H1 (cell line): Measurements from ENCODE around the gene EGFR. TPM values are rescaled to one million over a fixed set of nuclear protein-coding genes. Genes with fewer than 3 reads are reported as not detected.

Experiments used
- CTCF ChIA-PET: fragments of 300-600 bp; sonication (Branson Sonifier 250); formaldehyde crosslinking; loops from one replicate; lab custom pipeline; 2021; ENCODE audit not compliant: partially characterized antibody; lab: Charles Lee
- POLR2A ChIA-PET: fragments of 300-600 bp; sonication (Branson Sonifier 250); formaldehyde crosslinking; loops from one replicate; lab custom pipeline; 2021; ENCODE audit warnings: inconsistent platforms; ENCODE audit not compliant: partially characterized antibody; lab: Charles Lee
- DNase-seq, 2 experiments: peaks; one replicate each; pipeline versions ENCODE4 v3.0.0 to v3.0.0-alpha.2; 2010 to 2022; ENCODE audit warnings: low spot score in 2 of 2, low read depth in 1 of 2, mixed read lengths in 1 of 2
- FAIRE-seq: peaks from 2 replicates; lab custom pipeline; 2011; peaks lifted over from hg19 to GRCh38; lab: Jason Lieb, UNC
- H2AFZ ChIP-seq: 2 replicates; pipeline ENCODE4 v1.8.1; 2012; ENCODE audit warnings: low read length, inconsistent platforms
- H2AK5ac ChIP-seq: 2 replicates; pipeline ENCODE4 v1.6.1; 2013; ENCODE audit warnings: low read depth, low read length
- H2BK120ac ChIP-seq: replicated peaks from 2 replicates; pipeline ENCODE3; 2013; ENCODE audit warnings: low read depth, low read length, inconsistent platforms
- H2BK12ac ChIP-seq: 2 replicates; pipeline ENCODE4 v1.6.1; 2013; ENCODE audit warnings: low read depth, low read length
- H2BK15ac ChIP-seq: 2 replicates; pipeline ENCODE4 v1.6.1; 2013; ENCODE audit warnings: low read length
- H2BK20ac ChIP-seq: 2 replicates; pipeline ENCODE4 v1.6.1; 2013; ENCODE audit warnings: low read length
- H2BK5ac ChIP-seq: 2 replicates; pipeline ENCODE4 v1.6.1; 2013; ENCODE audit warnings: low read depth, low read length
- H3K14ac ChIP-seq: 2 replicates; pipeline ENCODE4 v1.6.1; 2013; ENCODE audit warnings: inconsistent platforms; ENCODE audit not compliant: insufficient read length
- H3K18ac ChIP-seq: 2 replicates; pipeline ENCODE4 v1.6.1; 2013; ENCODE audit warnings: low read length; ENCODE audit errors: extremely low read depth
- H3K23ac ChIP-seq: 2 replicates; pipeline ENCODE4 v1.6.1; 2013; ENCODE audit warnings: inconsistent platforms; ENCODE audit not compliant: insufficient read length
- H3K23me2 ChIP-seq: 2 replicates; pipeline ENCODE4 v1.6.1; 2013; ENCODE audit warnings: low read depth, low read length
- H3K27ac ChIP-seq: 2 replicates; pipeline ENCODE4 v1.6.1; 2011; ENCODE audit warnings: low read depth, low read length, inconsistent platforms
- H3K27me3 ChIP-seq, 4 experiments: replicated peaks in 1 of 4; 1 replicate in 1 of 4; 2 replicates in 3 of 4; pipeline versions ENCODE4 v1.6.1 to v1.8.1; 2011 to 2013; ENCODE audit warnings: low read length in 3 of 4, mild to moderate bottlenecking in 3 of 4, inconsistent platforms in 2 of 4, mixed read lengths in 2 of 4, moderate library complexity in 1 of 4; ENCODE audit not compliant: control insufficient read depth in 3 of 4, insufficient read depth in 3 of 4; ENCODE audit errors: extremely low read depth in 1 of 4
- H3K36me3 ChIP-seq, 4 experiments: 2 replicates each; pipeline versions ENCODE4 v1.6.1 to v1.8.1; 2011 to 2013; ENCODE audit warnings: mild to moderate bottlenecking in 4 of 4, low read length in 3 of 4, moderate library complexity in 2 of 4, control low read depth in 1 of 4, inconsistent platforms in 1 of 4; ENCODE audit not compliant: insufficient read depth in 4 of 4, control insufficient read depth in 2 of 4
- H3K4ac ChIP-seq: replicated peaks from 2 replicates; pipeline ENCODE3; 2013; ENCODE audit warnings: low read length, low read depth, mixed read lengths, inconsistent platforms; ENCODE audit not compliant: insufficient read length
- H3K4me1 ChIP-seq, 4 experiments: replicated peaks in 1 of 4; 1 replicate in 1 of 4; 2 replicates in 3 of 4; pipeline versions ENCODE4 v1.6.1 to v1.8.1; 2011 to 2013; ENCODE audit warnings: low read length in 3 of 4, inconsistent platforms in 2 of 4, mixed read lengths in 1 of 4; ENCODE audit not compliant: insufficient read depth in 4 of 4, control insufficient read depth in 3 of 4
- H3K4me2 ChIP-seq, 2 experiments: 2 replicates each; pipeline versions ENCODE4 v1.6.1 to v1.8.1; 2011 to 2013; ENCODE audit warnings: low read depth in 2 of 2, low read length in 2 of 2, control low read depth in 1 of 2, inconsistent platforms in 1 of 2, mild to moderate bottlenecking in 1 of 2; ENCODE audit not compliant: insufficient read depth in 1 of 2
- H3K4me3 ChIP-seq, 4 experiments: fragments of 200-600, 300-600 bp in 1 of 4; sonication (generic), shearing (Covaris generic), sonication (Bioruptor Twin) in 1 of 4; 2 replicates each; pipeline versions ENCODE4 v1.5.1 to v1.8.1; 2011 to 2016; ENCODE audit warnings: low read length in 4 of 4, low read depth in 3 of 4, control low read depth in 2 of 4, inconsistent platforms in 2 of 4, mild to moderate bottlenecking in 2 of 4, mixed read lengths in 1 of 4, moderate library complexity in 1 of 4; ENCODE audit not compliant: insufficient read depth in 2 of 4; ENCODE audit errors: extremely low read depth in 1 of 4
- H3K56ac ChIP-seq: replicated peaks from 2 replicates; pipeline ENCODE3; 2013; ENCODE audit warnings: low read depth, mild to moderate bottlenecking, mixed read lengths, low read length, inconsistent platforms; ENCODE audit not compliant: insufficient read length
- H3K79me1 ChIP-seq: 2 replicates; pipeline ENCODE4 v1.6.1; 2013; ENCODE audit warnings: low read depth, low read length, control low read depth
- H3K79me2 ChIP-seq, 2 experiments: 2 replicates each; pipeline versions ENCODE4 v1.6.1 to v1.8.1; 2012 to 2013; ENCODE audit warnings: low read length in 2 of 2, mild to moderate bottlenecking in 2 of 2, inconsistent platforms in 1 of 2; ENCODE audit not compliant: insufficient read depth in 2 of 2, control insufficient read depth in 1 of 2
- H3K9ac ChIP-seq, 4 experiments: replicated peaks in 1 of 4; 1 replicate in 1 of 4; 2 replicates in 3 of 4; pipeline versions ENCODE4 v1.6.1 to v1.8.1; 2011 to 2013; ENCODE audit warnings: low read depth in 3 of 4, low read length in 3 of 4, control low read depth in 2 of 4, mild to moderate bottlenecking in 2 of 4, moderate library complexity in 2 of 4, inconsistent platforms in 1 of 4; ENCODE audit errors: extremely low read depth in 1 of 4
- H3K9me3 ChIP-seq, 2 experiments: 2 replicates each; pipeline versions ENCODE4 v1.6.1 to v1.8.1; 2012 to 2013; ENCODE audit warnings: mild to moderate bottlenecking in 2 of 2, moderate library complexity in 2 of 2, control low read depth in 1 of 2, inconsistent platforms in 1 of 2, low read depth in 1 of 2, low read length in 1 of 2, mixed read lengths in 1 of 2; ENCODE audit not compliant: insufficient read depth in 2 of 2
- H4K20me1 ChIP-seq, 2 experiments: replicated peaks in 1 of 2; 2 replicates each; pipeline versions ENCODE3 to v1.8.1; 2011 to 2013; ENCODE audit warnings: inconsistent platforms in 2 of 2, low read length in 2 of 2, mild to moderate bottlenecking in 1 of 2; ENCODE audit not compliant: insufficient read depth in 2 of 2, control insufficient read depth in 1 of 2
- H4K5ac ChIP-seq: 2 replicates; pipeline ENCODE4 v1.6.1; 2013; ENCODE audit warnings: low read length, low read depth, mixed read lengths, inconsistent platforms; ENCODE audit not compliant: insufficient read length
- H4K8ac ChIP-seq: 2 replicates; pipeline ENCODE4 v1.8.0; 2013; ENCODE audit warnings: mild to moderate bottlenecking, moderate library complexity, low read length, inconsistent platforms; ENCODE audit not compliant: insufficient read depth; ENCODE audit errors: extremely low read depth
- H4K91ac ChIP-seq: replicated peaks from 2 replicates; pipeline ENCODE3; 2013; ENCODE audit warnings: low read length, mixed read lengths, inconsistent platforms; ENCODE audit not compliant: insufficient read length
- CBX5 ChIP-seq: fragments of 300-800, 300-1000 bp; sonication (generic); IDR thresholded peaks from 2 replicates; pipeline ENCODE4 v1.7.1; 2016; ENCODE audit warnings: antibody characterized with exemption, low read length, low read depth
- WGBS, 2 experiments: shearing (Covaris generic) in 1 of 2; methylation state at CpG; one replicate each; pipeline versions ENCODE4 v1.1.6 to v1.1.7; 2013 to 2015; ENCODE audit warnings: low lambda C conversion rate in 2 of 2, mixed read lengths in 2 of 2, inconsistent platforms in 1 of 2, low coverage in 1 of 2, missing lambda C conversion rate in 1 of 2; ENCODE audit not compliant: insufficient replicate concordance in 2 of 2, insufficient coverage in 1 of 2, insufficient read length in 1 of 2; ENCODE audit errors: extremely low coverage in 1 of 2, missing lambda C conversion rate in 1 of 2; 5-methylcytosine and 5-hydroxymethylcytosine counted together
- polyA plus RNA-seq, 7 experiments: library from polyadenylated mRNA; depleted of rRNA in 3 of 7; stranded (reverse) in 5 of 7; unstranded in 2 of 7; fragments of >200 nt in 5 of 7; fragments of 200-250 nt in 2 of 7; gene quantifications; 1 replicate in 5 of 7; 2 replicates in 1 of 7; 4 replicates in 1 of 7; pipeline versions ENCODE4 v1.2.1 to v1.2.3, GENCODE V29; 2011 to 2013; ENCODE audit warnings: missing spikeins in 2 of 7, mixed read lengths in 2 of 7
- total RNA-seq: library from RNA; stranded (reverse); fragmentation: NEBNext Ultra II Directional; extraction: Animal tissue kit (Norgen Biotek cat#: 25700); gene quantifications from 2 replicates; pipeline ENCODE4 v1.2.1, GENCODE V29; 2021

EGFR gene
- total and polyA plus RNA-seq, 2 of the 8 experiments (the other 6 are each of a cell fraction or from before 2014, with no cell fraction given), result 1.9 to 5.8 TPM

GRCh38 chr7:55036950-55037736 lies 18.3 kb downstream of the EGFR start:
- H4K91ac ChIP-seq, result no peak overlapping the region
- H3K79me2 ChIP-seq, result no peaks in the 10 kb centered on the region
- H2BK120ac ChIP-seq, result no peak overlapping the region
- no peak overlapping the region for H2AFZ ChIP-seq
- no peak overlapping the region for H3K18ac ChIP-seq
- POLR2A ChIA-PET, result interaction anchor here (1.0 to 1.4 kb wide), 2 partner anchors 15 to 93 kb away, joined by 3 read pairs; no protein-coding TSS in a partner anchor
- no peak overlapping the region for H3K4me3 ChIP-seq
- H3K4me1 ChIP-seq, result no peaks in the 10 kb centered on the region; a peak in 1 of 7 replicates
- no peak overlapping the region for H4K8ac ChIP-seq
- no peak overlapping the region for H2BK20ac ChIP-seq
- H3K9ac ChIP-seq, result no peak overlapping the region
- H3K14ac ChIP-seq, result no peak overlapping the region
- no peak for FAIRE-seq
- no peak overlapping the region for H3K4me2 ChIP-seq
- no peaks in the 10 kb centered on the region for H3K27me3 ChIP-seq
- CTCF ChIA-PET, result interaction anchor here (0.9 to 1.0 kb wide), 2 partner anchors 12 to 218 kb away, joined by 3 read pairs; no protein-coding TSS in a partner anchor
- H3K23me2 ChIP-seq, result no peaks in the 10 kb centered on the region
- H3K9me3 ChIP-seq, result no peaks in the 10 kb centered on the region
- H3K36me3 ChIP-seq, result no peaks in the 10 kb centered on the region
- no peak overlapping the region for H2BK15ac ChIP-seq
- DNase-seq, result no peak
- no peak overlapping the region for H2BK12ac ChIP-seq
- no peak overlapping the region for H4K5ac ChIP-seq
- no peak overlapping the region for H3K56ac ChIP-seq
- H3K79me1 ChIP-seq, result no peaks in the 10 kb centered on the region
- WGBS, 2 experiments, result 90% methylated on average over 13 of the region's 13 CpGs; no CpG with 5 or more reads in 1 of the 2 experiments
- H2BK5ac ChIP-seq, result no peak overlapping the region
- H3K4ac ChIP-seq, result no peak overlapping the region
- no peak overlapping the region for H3K27ac ChIP-seq
- no peaks in the 10 kb centered on the region for H4K20me1 ChIP-seq
- no peak overlapping the region for H3K23ac ChIP-seq
- H2AK5ac ChIP-seq, result no peak overlapping the region
- no peak for TF ChIP-seq CBX5
